Ovary (tissue), 10 donors: ENCODE data around the gene PAM. TPM values are rescaled to one million over a fixed set of nuclear protein-coding genes. Genes with fewer than 3 reads are reported as not detected.
A peak's percentile ranks its signal among the peaks of the same experiment; 100 is the strongest.

Experiments used
- DNase-seq, 5 donors: peaks; one replicate each; pipeline ENCODE4 v3.0.0-alpha.2; 2019 to 2020
- H3K27ac ChIP-seq, 2 donors: fragments of 200-600 bp; one replicate each; pipeline versions ENCODE4 v1.5.1 to v1.8.0; 2019 to 2022
- H3K27me3 ChIP-seq: fragments of 200-600 bp; one replicate; pipeline ENCODE4 v1.8.0; 2022
- H3K36me3 ChIP-seq: fragments of 200-600 bp; sonication (generic); one replicate; pipeline ENCODE4 v1.5.1; 2019
- H3K4me1 ChIP-seq: one replicate; pipeline ENCODE4 v1.8.1; 2013; ENCODE audit warnings: mild to moderate bottlenecking, moderate library complexity; ENCODE audit not compliant: insufficient read depth
- H3K4me3 ChIP-seq: fragments of 200-600 bp; sonication (generic); one replicate; pipeline ENCODE4 v1.5.1; 2017
- H3K9me3 ChIP-seq, 2 donors: fragments of 200-600 bp in 1 of 2; sonication (generic) in 1 of 2; one replicate each; pipeline versions ENCODE4 v1.5.1 to v1.8.1; 2013 to 2019; ENCODE audit warnings: mild to moderate bottlenecking in 1 of 2, moderate library complexity in 1 of 2
- EP300 ChIP-seq: sonication (generic); formaldehyde crosslinking; IDR thresholded peaks from one replicate; pipeline ENCODE4 v1.6.1; 2017; ENCODE audit warnings: antibody characterized with exemption
- POLR2A ChIP-seq: fragments of 450-650 bp; IDR thresholded peaks from one replicate; pipeline ENCODE4 v1.6.1; 2017; ENCODE audit warnings: antibody characterized with exemption, mild to moderate bottlenecking, moderate library complexity
- WGBS, 3 donors: extraction: QIAGEN DNeasy Blood & Tissue Kit in 1 of 3; methylation state at CpG; one replicate each; pipeline versions ENCODE4 v1.1.5 to v1.1.7; 2013 to 2017; 5-methylcytosine and 5-hydroxymethylcytosine counted together
- intact Hi-C, 4 donors: fragments of 100-400 bp; cut with DNase I; formaldehyde crosslinking; loops; one replicate each; pipeline versions ENCODE4 v1.11.0 to v1.15.1; 2022 to 2023
- long read RNA-seq, 3 donors: library from polyadenylated mRNA in 2 of 3; unstranded in 2 of 3; transcript quantifications; one replicate each; pipeline ENCODE4 v2.0.0 and lab custom pipeline, GENCODE V29; 2021 to 2026
- polyA plus RNA-seq, 2 donors: library from polyadenylated mRNA; stranded (reverse); fragments of 200-250 nt in 1 of 2; fragments of 350-450 nt in 1 of 2; fragmentation: Illumina TruSeq in 1 of 2; extraction: RNeasy Lipid Tissue Mini Kit (QIAGEN cat#74804) in 1 of 2; gene quantifications; one replicate each; pipeline ENCODE4 v1.2.3, GENCODE V29; 2013 to 2014
- total RNA-seq, 7 donors: library from RNA; depleted of rRNA in 2 of 7; stranded (reverse); fragments of >200 nt in 2 of 7; fragmentation: NEBNext Ultra II Directional in 3 of 7; extraction: Animal tissue kit (Norgen Biotek cat#: 25700) in 3 of 7; gene quantifications; one replicate each; pipeline versions ENCODE4 v1.1.0 to v1.2.4, GENCODE V29; 2016 to 2023
- TF ChIP-seq, protein P1 (sequence below), 3 donors: fragments of 450-650 bp in 2 of 3; fragments of 200-600 bp in 1 of 3; IDR thresholded peaks; one replicate each; pipeline versions ENCODE4 v1.5.1 to v1.8.0; 2016 to 2022; ENCODE audit warnings: antibody characterized with exemption in 3 of 3, mild to moderate bottlenecking in 1 of 3
- donor health status: DM: no; HTN: no; CAD: no; lungs with moderate emphysema.
- donor health status: DM: no; HTN: no; CAD: no.
- donor health status: Bipolar disorder and iron deficiency.
- donor health status: DM: yes; HTN: yes; CAD: no.
- donor health status: DM: no; HTN: no; CAD: no.
- donor health status: DM: yes; HTN: yes; CAD: no.

PAM gene
- 100 to 1,000 TPM; 124 to 235 (median 187) TPM for total RNA-seq
- polyA plus RNA-seq: 100 to 1,000 TPM; 181 to 431 TPM
- long read RNA-seq, donor 1, full-length matches to known transcripts: 11 of 77 reads
- long read RNA-seq, donor 1, partial matches to known transcripts: 30 of 77 reads
- long read RNA-seq, donor 1, other reads (novel, unspliced or antisense): 36 of 77 reads
- long read RNA-seq, donor 2, full-length matches to known transcripts: 3 of 3 reads
- long read RNA-seq, donor 2, partial matches to known transcripts: 0 of 3 reads
- long read RNA-seq, donor 2, other reads (novel, unspliced or antisense): 0 of 3 reads
- long read RNA-seq, donor 3, full-length matches to known transcripts: 43 of 256 reads
- long read RNA-seq, donor 3, partial matches to known transcripts: 45 of 256 reads
- long read RNA-seq, donor 3, other reads (novel, unspliced or antisense): 168 of 256 reads

DNA sequence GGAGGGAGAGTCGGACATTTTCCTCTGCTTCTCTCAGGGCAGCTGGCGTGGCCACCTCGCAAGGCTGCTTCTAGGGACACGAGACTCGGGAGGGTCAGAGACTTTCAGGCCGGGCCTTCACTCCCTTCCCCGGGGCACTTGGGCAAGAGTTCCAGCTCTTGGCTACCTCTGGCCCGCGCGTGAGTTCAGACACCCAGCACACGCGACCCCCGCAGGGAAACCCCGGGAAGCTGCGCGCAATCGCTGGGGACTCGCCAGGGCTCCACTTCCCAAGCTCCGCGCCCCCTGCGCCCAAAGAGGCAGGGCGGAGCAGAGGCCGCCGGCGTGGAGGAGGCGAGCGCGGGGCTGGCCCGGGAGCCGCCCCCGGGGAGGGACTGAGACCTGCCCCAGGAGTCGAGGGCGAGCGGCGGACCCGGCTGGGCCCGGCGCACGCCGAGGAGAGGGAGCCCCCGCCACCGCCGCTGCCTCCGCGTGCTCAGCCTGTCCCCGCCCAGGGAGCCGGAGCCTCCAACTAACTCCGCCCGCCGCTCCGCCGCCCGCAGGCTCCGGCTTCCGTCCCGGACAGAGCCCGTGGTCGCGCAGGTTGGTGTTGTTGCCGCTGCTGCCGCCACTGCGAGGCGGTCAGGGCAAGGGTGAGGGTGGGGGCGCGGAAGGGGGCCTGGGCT, at the start of gene PAM:
PAM (plus strand) TSS at position 539 of the 665 bp plus-strand sequence. CDS start 110,891 bp downstream, outside the sequence.
- Histone ChIP-seq H3K27me3 (no peaks in the 10 kb centered on the region), H3K4me3 (peak within 1 kb of the TSS; percentile 84), H3K27ac (peak within 1 kb of the TSS; percentile 28 to 66), H3K4me1 (peaks cover 7% of the 10 kb centered on the region), H3K9me3 (no peaks in the 10 kb centered on the region), H3K36me3 (no peaks in the 10 kb centered on the region)
- peak; percentile 28 for TF ChIP-seq POLR2A
- TF ChIP-seq, protein P1, sequence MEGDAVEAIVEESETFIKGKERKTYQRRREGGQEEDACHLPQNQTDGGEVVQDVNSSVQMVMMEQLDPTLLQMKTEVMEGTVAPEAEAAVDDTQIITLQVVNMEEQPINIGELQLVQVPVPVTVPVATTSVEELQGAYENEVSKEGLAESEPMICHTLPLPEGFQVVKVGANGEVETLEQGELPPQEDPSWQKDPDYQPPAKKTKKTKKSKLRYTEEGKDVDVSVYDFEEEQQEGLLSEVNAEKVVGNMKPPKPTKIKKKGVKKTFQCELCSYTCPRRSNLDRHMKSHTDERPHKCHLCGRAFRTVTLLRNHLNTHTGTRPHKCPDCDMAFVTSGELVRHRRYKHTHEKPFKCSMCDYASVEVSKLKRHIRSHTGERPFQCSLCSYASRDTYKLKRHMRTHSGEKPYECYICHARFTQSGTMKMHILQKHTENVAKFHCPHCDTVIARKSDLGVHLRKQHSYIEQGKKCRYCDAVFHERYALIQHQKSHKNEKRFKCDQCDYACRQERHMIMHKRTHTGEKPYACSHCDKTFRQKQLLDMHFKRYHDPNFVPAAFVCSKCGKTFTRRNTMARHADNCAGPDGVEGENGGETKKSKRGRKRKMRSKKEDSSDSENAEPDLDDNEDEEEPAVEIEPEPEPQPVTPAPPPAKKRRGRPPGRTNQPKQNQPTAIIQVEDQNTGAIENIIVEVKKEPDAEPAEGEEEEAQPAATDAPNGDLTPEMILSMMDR (IDR thresholded peaks at IDR 0.05): no peak
- intact Hi-C loops: no loop called here
- peak; percentile 72 to 84 (median 81) for DNase-seq
- 1 to 2% (median 1%) methylated on average over 12 to 64 of the region's 65 CpGs for WGBS, 3 donors

DNA sequence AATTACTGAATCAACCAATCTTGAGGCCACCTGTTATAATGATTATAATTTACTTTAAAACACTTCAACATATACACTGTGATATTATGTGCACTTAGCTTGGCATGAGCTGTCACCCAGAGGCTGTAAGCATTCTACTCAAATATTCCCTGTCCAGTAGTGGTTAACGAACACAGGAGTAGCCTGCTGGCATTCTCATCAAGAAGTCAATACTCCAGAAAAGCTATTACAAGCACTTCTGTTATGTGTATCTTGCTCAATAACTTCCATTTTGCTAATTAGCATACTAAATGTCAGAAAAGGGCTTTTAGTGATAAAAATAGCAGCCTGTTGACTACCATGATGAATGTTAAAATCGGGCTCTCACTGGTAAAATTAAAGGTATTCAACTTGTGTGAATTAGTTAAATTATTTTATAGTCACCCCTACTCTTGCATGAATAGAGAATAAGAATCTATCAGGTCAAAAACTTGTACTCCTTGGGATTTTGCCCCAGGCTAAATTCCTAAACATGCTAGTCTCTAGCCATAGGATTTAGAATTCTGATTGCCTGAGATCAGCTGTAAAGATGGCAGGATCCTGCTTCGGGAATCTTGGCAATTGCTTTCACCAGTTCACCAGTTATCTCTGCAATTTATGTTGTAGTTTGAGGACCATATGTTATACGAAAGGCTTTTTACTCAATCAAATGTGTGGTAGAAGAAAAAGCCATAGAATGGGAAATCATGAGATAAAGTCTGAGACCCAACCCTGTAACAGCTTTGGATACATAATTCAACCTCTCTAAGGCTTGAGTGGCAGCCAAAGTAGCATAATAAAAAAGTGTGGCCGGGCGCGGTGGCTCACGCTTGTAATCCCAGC, 43.4 kb upstream of the PAM start:
- WGBS, 3 donors: 83 to 88% (median 85%) methylated on average over 8 of the region's 8 CpGs
- intact Hi-C loops: no loop called here
- no peak overlapping the region for H3K27ac ChIP-seq
- no peaks in the 10 kb centered on the region for H3K9me3 ChIP-seq
- no peak overlapping the region for H3K4me3 ChIP-seq
- no peaks in the 10 kb centered on the region for H3K4me1 ChIP-seq
- H3K27me3 ChIP-seq: no peaks in the 10 kb centered on the region
- DNase-seq: no peak
- no peaks in the 10 kb centered on the region for H3K36me3 ChIP-seq
- TF ChIP-seq, protein P1 (IDR thresholded peaks at IDR 0.05): no peak
- TF ChIP-seq POLR2A: no peak
- no peak for TF ChIP-seq EP300

DNA sequence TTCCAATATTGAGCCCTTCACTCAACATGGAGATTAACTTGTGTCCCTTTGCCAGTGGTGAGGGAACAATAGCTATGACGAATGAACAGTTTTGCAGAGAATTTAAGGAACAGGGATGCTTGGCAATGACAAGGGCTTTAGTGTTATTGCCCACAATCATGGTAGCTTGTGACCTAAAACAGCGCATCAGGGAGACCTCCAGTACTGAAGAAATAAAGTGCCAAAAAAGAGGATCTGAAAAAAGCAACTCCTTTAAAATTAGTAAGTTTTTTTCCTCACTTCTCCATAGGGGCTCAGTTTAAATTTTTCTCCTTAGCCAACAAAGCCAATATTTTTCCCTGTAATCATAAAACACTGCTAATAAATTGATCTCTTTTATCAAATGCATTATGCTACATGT, 41.8 kb upstream of the PAM start:
- Histone ChIP-seq H3K27me3 (no peaks in the 10 kb centered on the region), H3K4me1 (no peaks in the 10 kb centered on the region), H3K36me3 (no peaks in the 10 kb centered on the region), H3K9me3 (no peaks in the 10 kb centered on the region), H3K4me3 (no peak overlapping the region), H3K27ac (no peak overlapping the region)
- WGBS, 3 donors: 87 to 94% (median 93%) methylated on average over 2 of the region's 2 CpGs
- TF ChIP-seq POLR2A (no peak), EP300 (no peak)
- TF ChIP-seq, protein P1 (IDR thresholded peaks at IDR 0.05): no peak
- no peak for DNase-seq
- intact Hi-C loops: no loop called here

DNA sequence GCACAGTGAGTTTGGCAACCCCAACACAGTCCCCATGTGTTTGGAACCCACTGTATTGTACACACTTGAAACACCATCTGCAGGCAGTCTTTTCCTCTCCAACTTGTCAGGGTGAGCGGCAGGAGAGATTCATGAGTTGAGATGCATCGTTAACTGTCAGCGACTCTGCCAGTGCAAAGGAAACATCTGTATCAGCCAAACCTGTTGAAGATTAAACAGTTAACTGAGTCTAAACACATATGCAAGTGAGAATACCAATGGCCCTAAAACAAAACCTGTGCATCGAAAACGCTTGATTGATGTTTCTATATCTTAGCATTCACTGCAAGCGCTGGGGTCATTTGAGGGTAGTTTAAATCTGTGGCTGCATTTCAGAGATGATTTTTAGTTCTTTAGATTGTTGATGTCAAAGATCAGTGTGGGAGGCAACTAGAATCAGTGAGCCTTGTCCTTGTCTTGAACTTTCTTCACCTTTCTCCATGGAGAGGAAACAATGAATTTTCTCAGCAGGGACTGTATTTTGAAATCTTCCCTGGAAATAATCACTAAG, 41.3 kb upstream of the PAM start:
- no peak for DNase-seq
- WGBS, 3 donors: 30 to 36% (median 33%) methylated on average over 6 of the region's 6 CpGs

More for the DNA sequence above, 41.3 kb upstream of the PAM start:
- TF ChIP-seq EP300 (no peak), POLR2A (no peak)
- TF ChIP-seq, protein P1 (IDR thresholded peaks at IDR 0.05): no peak
- intact Hi-C loops: no loop called here
- Histone ChIP-seq H3K9me3 (no peaks in the 10 kb centered on the region), H3K36me3 (no peaks in the 10 kb centered on the region), H3K27me3 (no peaks in the 10 kb centered on the region), H3K4me3 (no peak overlapping the region), H3K4me1 (no peaks in the 10 kb centered on the region), H3K27ac (no peak overlapping the region)
